GM12865 (cell line): ENCODE measurements around the gene WIZ.

ENCODE experiments used
- DNase-seq: peaks from one replicate; pipeline ENCODE4 v3.0.0; 2010; ENCODE audit warnings: low read depth
- H3K4me3 ChIP-seq: 2 replicates; pipeline ENCODE4 v1.5.1; 2011; ENCODE audit warnings: mild to moderate bottlenecking, low read depth, low read length, control low read depth
- TF ChIP-seq, protein P1 (sequence below): IDR thresholded peaks from 2 replicates; pipeline ENCODE4 v1.5.1; 2011; ENCODE audit warnings: low read length, control low read depth, low read depth, inconsistent platforms; ENCODE audit not compliant: insufficient read depth; ENCODE audit errors: missing control alignments

WIZ gene

DNA sequence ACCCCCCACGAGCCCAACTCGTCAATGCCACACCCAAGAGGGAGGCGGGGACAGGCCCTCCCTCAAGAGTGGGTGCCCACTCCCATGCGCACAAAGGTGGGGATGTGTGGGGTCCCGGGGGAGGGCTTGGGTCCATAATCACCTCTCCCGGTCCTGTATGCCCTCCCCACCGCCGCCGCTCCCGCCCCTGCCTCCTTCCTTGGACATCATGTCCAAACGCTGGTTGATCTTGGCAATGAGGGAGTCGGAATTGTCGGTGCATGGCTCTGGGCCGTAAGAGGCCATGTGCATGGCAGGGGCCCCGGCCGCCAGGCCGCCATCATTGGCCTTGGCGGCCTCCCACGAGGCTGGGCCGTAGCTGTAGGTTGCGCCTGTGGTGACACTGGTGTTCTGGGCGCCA is 76.1 kb downstream of the WIZ start:
- H3K4me3 ChIP-seq = no peak overlapping the region
- DNase-seq = no peak
- TF ChIP-seq, protein P1, sequence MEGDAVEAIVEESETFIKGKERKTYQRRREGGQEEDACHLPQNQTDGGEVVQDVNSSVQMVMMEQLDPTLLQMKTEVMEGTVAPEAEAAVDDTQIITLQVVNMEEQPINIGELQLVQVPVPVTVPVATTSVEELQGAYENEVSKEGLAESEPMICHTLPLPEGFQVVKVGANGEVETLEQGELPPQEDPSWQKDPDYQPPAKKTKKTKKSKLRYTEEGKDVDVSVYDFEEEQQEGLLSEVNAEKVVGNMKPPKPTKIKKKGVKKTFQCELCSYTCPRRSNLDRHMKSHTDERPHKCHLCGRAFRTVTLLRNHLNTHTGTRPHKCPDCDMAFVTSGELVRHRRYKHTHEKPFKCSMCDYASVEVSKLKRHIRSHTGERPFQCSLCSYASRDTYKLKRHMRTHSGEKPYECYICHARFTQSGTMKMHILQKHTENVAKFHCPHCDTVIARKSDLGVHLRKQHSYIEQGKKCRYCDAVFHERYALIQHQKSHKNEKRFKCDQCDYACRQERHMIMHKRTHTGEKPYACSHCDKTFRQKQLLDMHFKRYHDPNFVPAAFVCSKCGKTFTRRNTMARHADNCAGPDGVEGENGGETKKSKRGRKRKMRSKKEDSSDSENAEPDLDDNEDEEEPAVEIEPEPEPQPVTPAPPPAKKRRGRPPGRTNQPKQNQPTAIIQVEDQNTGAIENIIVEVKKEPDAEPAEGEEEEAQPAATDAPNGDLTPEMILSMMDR = no peak

DNA sequence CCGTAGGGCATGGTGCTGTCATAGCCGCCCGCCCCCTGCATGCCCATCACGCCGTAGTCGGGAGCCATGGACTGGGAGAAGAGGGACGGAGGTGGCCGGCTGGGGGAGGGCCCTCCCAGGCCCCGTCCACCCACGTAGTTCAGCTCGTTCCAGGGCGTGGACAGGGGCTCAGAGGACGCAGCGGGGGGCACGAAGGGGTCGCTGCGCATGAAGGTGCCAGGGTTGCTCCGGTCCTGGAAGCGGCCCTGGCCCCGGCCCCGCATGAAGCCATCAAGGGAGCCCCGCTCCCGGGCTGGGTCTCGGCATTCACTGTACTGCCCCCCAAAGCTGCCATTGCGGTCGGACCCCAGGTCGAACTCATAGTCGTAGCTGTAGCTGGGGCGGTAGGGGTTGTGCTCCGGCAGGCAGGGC is 76.9 kb downstream of the WIZ start:
- TF ChIP-seq, protein P1 = no peak
- DNase-seq = no peak
- no peak overlapping the region for H3K4me3 ChIP-seq

DNA sequence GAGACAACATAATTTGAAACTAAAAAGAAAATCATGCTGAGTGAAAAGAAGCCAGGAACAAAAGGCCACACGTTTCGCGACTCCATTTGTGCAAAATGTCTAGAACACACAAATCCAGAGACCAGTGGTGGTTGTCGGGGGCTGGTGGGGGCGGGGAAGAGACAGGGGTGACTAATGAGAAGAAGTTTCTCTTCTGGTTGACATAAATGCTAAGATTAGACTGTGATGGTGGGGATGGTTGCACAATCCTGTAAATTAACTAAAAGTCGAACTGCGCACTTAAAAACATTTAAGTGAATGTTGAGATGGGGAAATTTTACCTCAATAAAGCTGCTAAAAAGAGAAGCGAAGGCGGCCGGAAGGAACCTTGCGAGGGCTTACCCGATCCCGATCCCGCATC is 77.3 kb downstream of the WIZ start:
- DNase-seq = no peak
- TF ChIP-seq, protein P1 = no peak
- no peak overlapping the region for H3K4me3 ChIP-seq

DNA sequence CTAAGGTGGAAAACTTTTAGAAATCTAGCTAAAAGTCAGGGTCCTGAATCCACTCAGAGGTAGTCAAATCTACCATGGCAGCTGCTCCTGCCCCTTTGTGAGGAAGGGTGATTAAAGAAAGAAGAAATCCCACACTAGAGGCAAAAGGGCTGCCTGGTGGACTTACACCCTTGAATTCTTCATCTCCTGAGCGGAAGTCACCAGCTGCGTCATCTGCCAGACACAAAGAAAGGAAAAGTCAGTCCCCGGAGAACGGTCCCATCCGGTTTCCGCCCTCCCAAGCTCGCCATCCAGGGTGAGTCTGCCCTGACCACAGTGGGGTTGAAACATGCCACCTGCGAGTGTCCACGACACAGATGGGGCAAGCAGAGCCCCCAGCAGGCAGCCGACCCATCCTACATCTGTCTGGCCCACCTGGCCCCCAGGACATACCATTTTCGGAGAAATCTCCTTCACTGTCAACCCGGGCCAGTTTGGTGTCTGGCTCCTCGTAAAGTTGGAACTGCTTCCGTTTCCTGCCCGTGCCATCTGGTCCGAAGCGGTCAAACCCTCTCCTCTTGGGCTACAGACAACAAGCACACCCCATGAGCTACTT is 77.9 kb downstream of the WIZ start:
- no peak overlapping the region for H3K4me3 ChIP-seq
- no peak for DNase-seq
- TF ChIP-seq, protein P1 = no peak

DNA sequence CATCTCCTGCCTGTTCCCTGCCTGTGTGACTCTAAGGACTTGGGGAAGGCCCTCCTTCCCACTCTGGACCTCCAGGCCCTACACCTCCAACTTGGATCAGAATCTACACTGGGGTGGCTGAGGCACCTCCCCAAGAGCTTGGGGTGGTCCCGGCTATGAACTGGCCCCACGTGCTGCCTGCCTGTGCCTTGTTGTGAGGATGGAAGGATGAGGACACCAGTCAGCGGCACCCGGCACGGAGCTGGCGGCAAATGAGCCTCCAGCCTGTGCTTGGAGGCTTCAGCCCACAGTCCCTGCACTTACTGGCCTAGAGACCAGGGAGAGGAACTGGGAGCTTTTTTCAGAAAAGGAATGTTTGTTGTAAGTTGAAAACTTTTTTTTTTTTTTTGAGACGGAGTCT is 78.6 kb downstream of the WIZ start:
- TF ChIP-seq, protein P1 = no peak
- DNase-seq = no peak

More for the DNA sequence above, 78.6 kb downstream of the WIZ start:
- H3K4me3 ChIP-seq = no peak overlapping the region
